Spleen (tissue), 7 donors: ENCODE measurements around the gene RELL1.

Source experiments
- CTCF ChIP-seq, 11 experiments: fragments of 200-600 bp in 7 of 11; fragments of 450-650 bp in 4 of 11; sonication (generic) in 4 of 11; IDR thresholded peaks in 8 of 11; conservative IDR thresholded peaks in 3 of 11; 1 replicate in 7 of 11; 2 replicates in 4 of 11; pipeline versions ENCODE4 v1.4.0 to v1.8.0; 2016 to 2021; ENCODE audit warnings: antibody characterized with exemption in 11 of 11, inconsistent platforms in 4 of 11, mild to moderate bottlenecking in 1 of 11
- POLR2A ChIP-seq, 3 donors: fragments of 450-650 bp; IDR thresholded peaks; one replicate each; pipeline ENCODE4 v1.5.1; 2017; ENCODE audit warnings: antibody characterized with exemption in 3 of 3, mild to moderate bottlenecking in 1 of 3
- donor health status: DM: no; HTN: no; CAD: no; lungs with moderate emphysema.
- donor health status: DM: no; HTN: no; CAD: no.
- donor health status: DM: no; HTN: no; CAD: no.

GRCh38 chr4:37719021-37719420, 32.8 kb upstream of the RELL1 start:
- TF ChIP-seq CTCF (IDR thresholded peaks at IDR 0.05 in 8 of 11, conservative IDR thresholded peaks at IDR 0.05 in 3 of 11) (no peak), POLR2A (IDR thresholded peaks at IDR 0.05) (no peak)
